Fibroblast of skin of left biceps (primary cell): Measurements from ENCODE around the gene KCNF1.

Source experiments
- DNase-seq, 2 experiments: peaks; one replicate each; pipeline ENCODE4 v3.0.0-alpha.2; 2013; ENCODE audit warnings: low read depth in 2 of 2

The KCNF1 gene

DNA sequence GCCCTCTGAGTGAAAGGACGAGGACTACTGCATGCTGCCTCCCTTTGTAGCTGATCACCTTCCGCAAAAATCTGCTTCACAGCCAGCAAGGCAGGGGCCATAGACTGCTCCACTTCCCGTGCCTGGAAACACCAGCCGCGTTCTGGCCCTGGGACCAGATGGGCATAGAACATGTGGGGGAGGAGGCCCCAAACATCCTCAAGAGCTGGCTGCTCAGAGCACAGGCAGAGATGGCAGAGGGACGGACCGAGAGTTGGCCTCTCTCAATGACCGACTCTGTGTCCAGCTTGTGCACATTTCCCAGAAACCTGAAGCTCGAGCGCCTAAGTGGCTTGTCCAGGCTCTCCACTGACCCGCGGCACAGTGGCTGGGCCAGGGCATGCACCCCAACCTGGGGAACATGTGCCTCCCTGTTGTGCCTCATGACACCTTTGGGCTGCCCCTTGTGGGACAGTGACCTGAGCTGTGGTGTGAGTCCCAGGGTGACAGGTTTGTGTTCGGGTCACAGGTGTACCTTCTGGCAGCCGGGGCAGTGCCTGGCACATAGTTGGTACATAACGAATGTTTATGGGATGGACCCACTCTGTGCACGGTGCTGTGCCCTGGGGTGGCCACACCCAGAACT, 9.1 kb downstream of the KCNF1 start:
- no peak for DNase-seq

DNA sequence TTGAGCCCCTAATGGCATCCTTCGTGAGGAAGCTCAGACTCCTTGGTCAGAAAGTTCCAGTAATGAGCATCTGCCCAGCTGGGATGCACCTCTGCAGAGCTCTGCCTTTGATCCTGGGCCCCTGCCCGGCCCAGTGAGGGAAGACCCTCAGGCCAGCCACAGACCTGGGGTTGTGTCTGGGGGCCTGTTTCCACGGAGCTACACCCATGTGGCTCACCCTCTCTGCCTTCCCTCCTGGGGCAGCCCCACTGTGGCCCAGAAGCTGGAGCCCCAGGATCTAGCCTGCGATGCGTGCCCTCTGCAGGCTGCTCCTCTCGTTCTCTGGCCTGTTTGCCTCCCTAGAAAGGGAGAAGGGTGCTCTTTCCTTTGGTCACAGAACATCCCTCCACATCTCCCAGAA, 9.8 kb downstream of the KCNF1 start:
- DNase-seq, result no peak

DNA sequence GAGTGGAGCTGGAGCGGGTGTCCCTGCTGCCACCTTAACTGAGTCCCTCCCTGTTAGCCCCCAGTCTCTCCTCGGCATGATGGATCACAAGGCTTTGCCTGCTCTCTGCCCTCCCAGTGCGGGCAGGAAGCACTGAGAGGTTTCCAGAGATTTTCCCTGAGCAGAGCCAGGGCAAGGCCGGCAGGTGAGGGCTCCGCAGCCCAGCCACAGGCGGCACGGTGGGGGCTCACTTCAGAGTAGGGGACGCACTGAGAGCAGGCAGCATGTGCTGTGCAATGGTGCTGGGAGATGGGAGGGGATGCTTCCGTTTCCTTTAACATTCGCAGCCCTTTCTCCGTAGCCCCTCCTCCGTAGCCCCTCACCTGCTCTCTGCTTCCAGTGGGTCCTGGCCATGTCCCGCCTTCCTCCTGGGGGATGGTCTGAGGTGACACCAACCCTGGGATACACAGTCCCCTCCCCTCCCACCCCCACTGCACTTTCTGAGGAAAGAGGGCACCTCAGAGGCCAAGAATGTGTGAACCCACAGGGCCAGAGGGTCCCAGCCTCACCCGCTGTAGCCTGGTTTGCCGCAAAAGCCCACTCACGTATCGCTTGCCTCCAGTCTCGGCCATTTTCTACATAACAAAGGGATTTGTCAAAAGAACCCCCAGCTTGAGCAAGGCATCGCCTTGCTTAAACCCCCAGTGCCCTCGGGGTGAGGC, 10.7 kb downstream of the KCNF1 start:
- no peak for DNase-seq

DNA sequence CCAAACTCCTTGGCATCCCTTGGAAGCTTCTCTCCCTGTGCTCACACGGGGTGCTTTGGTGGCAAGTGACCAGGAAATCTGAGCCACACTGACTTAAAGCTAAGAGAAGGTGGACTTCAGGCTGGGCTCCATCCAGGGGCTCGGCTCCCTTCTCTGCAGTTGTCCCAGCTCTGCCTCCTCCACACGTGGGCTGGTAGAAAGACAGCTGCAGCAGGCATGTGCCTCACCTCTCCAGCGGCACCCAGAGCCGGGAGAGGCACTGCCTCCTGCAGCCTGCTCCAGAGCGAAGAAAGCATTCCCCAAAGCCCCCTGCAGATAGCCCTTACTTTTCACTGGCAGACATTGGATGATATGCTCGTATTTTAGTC, 11.3 kb downstream of the KCNF1 start:
- no peak for DNase-seq

DNA sequence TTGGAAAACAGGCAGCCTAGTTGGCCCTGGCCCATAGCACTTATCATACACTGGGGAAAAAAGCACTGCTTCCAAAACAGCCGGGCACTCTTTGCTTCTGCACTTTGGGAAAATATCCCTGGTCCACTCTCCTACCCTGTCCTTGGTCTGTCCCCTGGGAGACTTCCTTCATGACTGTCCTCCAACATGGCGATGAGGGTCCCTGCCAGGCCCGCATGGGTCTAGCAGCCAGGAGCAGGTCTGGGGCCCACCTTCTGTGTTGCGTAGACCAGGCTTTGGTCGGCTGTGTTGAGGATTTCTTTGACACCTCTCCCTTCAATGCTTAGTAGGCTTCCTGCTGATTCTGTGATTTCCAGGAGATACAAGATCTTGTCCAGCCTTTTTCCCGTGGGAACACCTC, 12.2 kb downstream of the KCNF1 start:
- DNase-seq, result no peak

DNA sequence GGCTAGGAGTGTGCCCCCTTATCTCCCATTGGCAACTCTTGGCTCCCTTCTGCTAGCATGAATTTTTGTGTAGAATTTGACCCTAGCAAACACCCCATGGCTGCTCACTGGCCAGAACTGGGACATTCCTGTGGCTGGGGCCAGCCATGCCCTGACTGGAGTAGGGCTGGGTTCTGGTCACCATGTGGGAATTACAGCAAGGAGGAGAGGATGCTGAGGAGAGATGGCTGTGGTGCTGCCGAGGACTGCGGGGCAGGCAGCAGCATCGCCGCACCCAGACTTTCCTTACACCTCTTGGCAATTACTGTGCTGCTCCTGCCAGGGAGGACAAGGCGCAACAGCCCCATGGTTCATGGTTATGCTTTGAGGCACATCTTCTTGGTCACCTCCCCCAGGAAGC, 12.7 kb downstream of the KCNF1 start:
- DNase-seq, result no peak

DNA sequence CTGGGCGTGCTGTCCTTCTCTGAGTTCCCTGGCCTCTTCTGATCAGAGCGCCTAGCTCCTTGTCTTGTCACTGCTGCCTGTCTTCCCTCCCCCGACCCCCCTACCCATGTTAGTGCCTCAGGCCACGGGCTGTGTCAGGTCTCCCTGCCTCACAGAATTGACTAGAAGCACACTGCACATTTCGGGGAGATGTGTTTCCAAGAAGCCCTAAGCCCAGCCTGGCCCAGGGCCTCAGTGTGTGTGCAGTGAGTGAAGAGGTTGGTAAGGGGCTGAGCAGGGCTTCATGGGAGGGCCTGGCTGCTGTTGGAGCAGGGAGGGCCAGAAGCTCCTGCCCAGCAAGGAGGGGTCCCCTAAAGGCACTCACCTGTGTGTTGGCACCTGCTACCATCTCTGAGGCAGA, 13.1 kb downstream of the KCNF1 start:
- DNase-seq, result no peak

DNA sequence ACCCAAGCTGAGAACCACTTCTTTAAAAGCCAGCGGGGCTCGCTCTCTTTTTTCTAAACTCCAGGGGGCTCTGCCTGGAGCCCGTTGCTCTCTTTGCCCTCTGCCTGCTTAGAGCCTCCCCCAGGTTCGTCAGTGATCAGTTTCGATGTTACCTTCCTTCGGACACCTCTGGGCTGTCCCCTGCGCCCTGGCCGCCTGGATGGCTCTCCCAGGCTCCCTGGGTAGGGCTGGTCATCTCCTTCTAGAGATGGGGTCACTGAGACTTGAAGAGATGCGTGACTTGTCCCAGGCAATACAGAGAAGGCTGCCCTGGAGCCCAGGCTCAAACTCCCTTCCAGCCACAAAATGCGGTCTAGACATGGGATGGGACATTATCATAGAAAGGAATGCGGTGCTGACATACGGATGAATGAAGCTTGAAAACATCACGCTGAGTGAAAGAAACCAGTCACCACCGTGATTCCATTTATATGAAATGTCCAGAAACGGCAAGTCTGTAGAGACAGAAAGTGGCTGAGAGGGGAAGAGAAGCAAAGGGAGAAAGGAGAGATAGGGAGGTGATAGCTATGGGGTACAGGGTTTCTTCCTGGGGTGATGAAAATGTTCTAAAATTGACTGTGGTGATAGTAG, 14.6 kb downstream of the KCNF1 start:
- DNase-seq, result peak; percentile 6 to 22

DNA sequence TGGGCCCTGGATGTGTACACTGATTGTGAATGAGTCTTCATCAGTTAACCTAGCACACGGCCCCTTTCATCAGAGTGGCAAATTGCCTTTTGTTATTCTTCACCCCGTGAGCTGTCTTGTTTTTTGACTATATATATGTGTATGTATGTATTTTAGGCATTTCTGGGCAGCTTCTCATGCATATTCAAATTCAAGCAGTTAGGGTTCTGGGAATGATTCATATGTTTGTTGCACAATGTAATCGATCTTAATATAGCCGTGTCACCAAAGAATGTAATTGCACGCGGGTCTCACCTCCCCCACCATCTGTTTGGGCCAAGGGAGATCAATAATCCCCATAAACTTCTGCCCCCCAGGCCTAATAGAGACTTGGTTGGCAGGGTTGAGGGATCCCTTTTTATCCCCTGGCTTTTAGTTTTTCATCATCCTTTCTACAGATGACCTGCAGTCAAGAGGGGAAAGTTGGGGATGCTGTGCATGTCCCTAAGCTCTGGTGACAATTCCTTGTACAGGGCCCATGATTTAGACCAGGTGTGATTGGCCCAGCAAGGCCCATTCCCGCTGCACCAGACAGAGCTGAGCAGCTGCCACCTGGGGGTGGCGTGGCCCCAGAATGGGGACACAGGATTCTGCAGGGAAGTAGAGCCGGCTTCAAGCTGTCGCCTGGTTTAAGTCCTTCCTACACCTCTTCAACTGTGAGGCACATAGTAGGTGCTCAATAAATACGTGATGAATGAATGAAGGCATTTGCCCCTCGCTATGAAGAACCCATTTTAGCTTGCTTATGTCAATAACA, 19.2 kb downstream of the KCNF1 start:
- DNase-seq, result peak; percentile 42 to 44

DNA sequence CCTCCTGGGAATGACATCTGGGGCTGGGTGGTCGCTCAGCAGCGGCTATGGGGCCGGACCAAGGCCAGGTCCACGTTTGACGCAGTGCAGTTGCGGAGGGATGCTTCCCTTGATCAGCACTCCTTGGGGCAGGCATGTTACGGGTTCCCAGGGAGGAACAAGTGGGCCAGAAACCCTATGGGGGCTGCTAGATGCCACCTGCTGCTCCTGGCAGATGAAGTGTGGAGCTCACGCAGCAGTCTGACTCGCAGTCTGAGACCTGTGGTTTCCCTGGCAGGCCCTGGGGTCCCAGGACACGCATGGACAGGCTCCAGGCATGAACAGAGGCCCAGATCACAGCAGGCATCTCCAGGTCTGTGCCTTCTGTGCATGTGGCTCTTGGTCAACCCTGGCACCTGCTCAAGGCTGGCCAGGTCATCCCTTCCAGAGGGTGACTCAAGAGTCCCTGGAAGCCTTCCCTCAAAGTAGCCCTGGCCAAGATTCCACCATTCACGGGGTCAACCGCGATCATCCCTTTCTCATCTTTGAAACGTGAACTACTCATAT, 20.0 kb downstream of the KCNF1 start:
- no peak for DNase-seq

DNA sequence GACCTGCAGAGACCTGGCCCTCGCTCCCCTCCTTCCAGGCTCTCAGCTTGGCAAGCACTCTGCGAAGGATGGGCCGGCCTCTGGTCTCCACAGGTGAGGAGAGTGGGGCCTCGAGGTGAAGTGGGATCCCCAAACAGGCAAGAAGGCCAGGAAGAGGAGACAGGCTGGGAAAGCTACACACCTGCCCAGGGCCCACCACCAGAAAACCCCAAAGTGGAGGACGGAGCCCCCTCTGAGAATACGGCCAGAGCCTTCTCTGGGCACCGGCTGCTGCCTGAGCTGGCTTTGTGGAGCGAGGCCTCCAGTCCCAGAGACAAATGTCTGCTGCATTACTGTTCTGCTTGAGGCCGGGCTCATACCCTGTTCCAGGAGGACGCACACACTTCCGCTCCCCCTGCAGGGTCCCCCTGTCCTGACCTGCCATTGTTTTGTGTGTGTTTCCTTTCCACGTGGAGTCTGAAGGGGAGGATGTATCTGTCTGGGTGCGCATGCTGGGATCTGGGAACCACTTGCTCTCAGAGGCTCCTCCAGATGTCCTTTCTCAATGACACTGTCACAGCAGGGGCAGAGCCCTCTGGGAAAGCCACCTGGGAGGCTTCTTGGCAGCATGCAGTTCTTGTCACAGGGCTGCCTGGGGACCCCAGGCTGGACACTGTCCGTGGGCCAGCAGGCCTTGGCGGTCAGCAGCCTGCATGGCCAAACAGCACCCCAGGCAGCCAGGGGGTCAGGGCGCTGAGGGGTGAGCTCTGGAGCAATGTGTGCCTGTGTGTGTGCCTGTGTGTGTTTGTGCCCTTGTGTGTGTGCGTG, 20.8 kb downstream of the KCNF1 start:
- DNase-seq, result no peak

DNA sequence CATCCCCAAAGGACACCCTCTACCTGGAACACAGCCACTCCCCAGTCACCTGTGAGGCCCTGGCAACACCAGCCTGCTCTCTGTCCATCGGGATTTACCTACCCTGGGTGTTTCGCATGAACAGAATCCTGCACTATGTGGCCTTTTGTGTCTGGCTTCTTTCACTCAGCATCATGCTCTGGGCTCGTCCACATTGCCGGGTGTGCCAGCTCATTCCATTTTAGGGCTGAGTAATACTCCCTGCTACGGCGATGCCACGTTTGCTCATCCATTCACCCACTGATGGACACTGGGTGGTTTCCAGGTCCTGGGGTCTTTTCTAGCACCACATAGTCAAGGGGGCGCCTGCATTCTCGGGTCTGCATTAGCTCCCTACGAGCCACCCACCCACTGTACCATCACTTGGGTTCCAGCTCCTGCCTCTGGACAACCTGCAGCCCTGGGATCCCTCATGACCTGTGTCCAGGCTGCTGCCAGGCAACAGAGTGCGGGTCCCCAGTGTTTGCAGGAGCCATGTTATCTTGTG, 22.0 kb downstream of the KCNF1 start:
- no peak for DNase-seq

DNA sequence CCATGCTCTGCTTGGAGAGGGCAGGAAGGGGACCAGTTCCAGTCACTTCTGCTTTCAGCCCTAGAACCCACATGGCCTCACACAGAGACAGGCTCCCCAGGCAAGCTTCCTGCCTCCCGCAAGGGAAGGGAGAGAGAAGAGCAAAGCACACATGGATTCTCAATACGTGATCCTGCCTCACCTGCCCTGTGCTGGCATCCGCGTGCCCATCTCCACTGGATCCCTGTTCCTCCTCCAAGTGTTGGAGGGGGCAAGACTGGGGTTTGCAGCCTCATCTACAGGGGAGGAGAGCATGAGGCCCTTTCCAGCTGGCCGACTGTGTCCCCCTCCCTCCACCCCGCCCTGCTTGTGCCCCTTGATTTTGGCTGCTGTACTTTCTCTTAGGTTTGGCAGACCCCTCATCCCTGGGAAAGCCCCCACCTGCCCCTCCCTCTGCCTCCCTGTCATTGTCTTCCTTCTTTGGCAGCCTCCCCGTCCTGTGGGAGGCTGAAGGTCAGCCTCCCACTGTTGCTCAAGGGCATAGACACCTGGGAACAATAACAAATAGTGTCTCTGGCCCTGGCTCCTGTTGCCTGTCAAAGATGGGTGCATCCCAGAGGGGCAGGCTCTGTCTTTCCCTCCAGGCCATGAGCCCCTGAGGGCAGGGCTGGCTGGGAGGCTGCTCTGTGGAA, 22.7 kb downstream of the KCNF1 start:
- DNase-seq, result no peak

DNA sequence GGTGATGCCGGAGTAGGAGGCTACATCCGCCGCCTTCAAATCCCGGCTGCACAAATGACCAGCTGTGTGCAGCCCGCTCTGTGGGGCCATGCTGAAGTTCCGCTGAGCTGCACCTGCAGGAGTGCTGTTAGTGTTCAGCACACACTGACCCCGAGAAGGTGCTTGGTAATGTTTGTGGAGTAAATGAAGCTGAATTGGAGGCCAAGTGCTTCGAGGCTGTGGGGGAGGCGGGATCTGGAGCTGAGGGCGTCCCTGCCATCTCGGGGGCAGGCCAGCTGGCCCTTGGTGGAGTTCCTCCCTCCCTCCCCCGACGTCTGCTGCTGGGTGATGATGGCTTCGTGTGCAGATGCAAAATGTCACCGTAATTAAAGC, 23.2 kb downstream of the KCNF1 start:
- DNase-seq, result no peak

DNA sequence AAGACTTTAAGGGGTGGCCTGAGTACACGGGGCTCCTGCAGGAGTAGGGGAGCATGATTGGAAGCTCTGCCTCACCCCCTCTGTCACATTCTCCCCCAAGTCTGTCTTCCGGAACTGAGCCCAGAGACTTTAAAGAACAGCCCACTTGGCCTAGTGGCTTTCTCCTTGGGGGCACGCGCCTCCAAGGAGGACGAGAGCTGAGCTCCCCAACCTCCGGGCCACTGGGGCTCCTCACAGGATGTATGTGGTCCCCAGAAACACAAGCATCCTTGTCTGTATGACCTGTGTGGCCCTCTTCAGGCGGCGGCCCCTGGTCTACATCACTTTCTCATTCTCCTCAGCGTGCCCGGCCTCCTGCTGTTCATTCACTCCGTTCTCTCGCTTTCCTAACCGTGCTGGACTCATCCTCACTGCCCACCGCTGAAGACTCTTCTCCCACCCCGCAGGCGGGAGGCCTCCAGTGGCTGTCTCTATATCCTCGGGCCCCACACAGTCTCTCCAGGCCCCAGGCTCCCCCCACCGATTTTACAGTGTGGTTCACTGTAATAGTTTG, 23.7 kb downstream of the KCNF1 start:
- DNase-seq, result no peak

DNA sequence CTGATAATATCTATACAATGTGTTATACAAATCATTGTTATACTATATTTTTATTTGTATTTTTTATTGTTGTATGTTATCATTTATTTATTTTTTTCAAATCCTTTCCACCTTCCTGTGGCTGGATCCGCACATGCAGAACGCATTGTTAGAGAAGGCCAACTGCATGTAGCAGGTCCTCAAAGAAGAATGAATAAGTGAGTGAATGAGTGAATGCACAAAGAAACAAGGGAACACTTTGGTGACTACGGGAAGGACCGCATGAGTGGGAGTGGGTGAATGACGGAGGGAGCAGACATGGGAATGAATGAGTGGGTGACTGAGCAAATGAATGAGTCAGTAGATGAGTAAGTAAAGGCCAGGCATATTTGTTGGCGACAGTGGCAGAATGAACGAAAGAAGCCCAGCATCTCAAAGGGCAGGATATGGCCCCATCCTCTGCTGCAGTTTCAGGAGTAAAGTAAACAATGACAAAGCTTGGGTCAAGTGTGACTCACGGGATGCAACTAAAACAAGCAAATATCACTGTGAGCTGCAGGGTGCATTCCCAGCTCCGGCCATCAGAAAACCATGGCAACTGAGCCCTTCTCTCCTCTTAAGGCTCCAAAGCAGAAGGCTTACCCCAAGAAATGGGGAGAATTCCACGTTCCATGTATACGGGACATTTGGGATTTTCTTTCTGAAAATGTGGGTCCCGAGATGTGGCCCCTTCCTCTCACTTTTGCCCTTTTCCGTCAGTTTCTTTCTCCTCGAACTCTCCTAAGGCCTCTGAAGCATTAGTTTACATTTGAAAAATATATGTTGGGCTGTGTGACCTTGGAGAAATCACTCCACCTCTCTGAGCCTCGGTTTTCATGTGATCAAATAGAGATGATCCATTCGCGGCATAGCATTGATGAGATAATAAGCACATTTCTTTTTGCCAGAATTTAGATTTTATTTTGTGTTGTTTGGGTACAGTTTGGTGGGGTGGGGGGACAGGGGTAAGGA, 24.5 kb downstream of the KCNF1 start:
- DNase-seq, result peak; percentile 56 to 65

DNA sequence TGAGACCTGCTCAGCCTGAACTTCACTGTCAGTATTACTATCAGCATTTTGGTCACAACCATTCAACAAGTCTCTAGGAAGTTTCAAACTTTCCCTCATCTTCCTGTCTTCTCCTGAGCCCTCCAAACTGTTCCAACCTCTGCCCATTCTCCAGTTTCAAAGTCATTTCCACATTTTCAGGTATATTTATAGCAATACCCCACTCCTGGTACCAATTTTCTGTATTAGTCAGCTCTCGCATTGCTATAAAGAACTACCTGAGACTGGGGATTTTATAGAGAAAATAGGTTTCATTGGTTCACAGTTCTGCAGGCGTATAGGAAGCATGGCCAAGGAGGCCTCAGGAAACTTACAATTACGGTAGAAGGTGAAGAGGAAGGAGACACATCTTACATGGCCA, 27.3 kb downstream of the KCNF1 start:
- no peak for DNase-seq

DNA sequence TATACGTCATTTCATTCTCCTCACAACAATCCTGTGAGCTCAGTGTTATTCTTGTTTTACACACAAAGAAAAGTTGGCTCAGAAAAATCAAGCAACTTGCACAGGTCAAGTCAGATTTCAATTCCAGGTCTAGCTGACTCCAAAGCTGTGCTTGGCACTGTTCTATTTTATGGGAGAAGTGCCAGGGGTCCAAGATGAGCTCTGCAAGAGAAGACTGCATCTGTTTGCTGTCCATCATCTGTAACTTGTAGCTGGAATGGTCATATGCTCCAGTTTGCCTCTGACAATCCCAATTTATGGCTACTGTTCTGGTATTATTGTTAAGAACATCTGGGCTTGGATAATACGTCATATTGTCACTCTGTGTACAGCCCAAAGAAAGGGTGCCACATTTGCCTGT, 28.9 kb downstream of the KCNF1 start:
- no peak for DNase-seq

DNA sequence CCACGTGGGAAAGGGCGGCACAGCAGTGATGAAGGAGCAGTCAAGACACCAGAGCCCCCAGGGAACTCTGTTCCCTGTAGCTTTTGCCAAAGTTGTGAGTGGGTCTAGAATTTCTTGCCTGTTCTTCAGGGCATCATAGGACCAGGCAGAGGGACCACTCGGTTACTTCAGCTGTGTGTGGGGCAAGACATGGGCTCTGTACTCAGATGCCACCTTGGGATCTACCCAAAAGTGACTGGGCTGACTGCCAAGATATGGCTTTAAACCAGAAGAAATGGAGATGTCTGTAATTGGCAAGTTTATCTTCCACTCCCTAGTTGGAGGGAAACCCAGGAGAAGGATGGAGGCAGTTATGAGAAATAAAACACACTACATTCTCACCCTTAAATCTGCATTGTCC, 29.6 kb downstream of the KCNF1 start:
- DNase-seq, result no peak
